GOT3 (cell line): Measurements from ENCODE around the gene TPPP2.

Experiments used
- DNase-seq: peaks from one replicate; lab custom pipeline; 2025; ENCODE audit warnings: mixed read lengths; lab: John Stamatoyannopoulos, UW

Gene TPPP2

GRCh38 chr14:21077672-21078071 is 47.7 kb downstream of the TPPP2 start:
- no peak for DNase-seq

GRCh38 chr14:21078287-21078686 is 48.3 kb downstream of the TPPP2 start:
- DNase-seq: no peak

DNA sequence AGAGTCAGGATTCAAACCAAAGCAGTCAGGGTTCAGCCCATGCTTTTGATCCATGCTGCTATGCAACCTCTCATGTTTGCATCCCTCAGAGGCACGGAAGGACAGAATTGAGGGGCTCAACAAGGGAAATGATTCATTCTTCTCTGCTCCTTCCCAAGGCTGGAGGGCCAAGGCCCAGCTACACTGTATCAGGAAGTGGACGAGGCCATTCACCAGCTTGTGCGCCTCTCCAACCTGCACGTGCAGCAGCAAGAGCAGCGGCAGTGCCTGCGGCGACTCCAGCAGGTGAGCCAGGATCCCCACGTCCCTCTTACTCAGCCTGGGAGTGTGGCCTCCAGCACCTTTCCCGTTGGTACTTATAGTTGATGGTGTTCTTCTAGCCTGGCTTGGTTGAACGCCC is 48.7 kb downstream of the TPPP2 start:
- DNase-seq: no peak

GRCh38 chr14:21081521-21082142 is 51.6 kb downstream of the TPPP2 start:
- DNase-seq: no peak
